ENCODE data around the gene MTMR3. TPM values are rescaled to one million over a fixed set of nuclear protein-coding genes. Genes with fewer than 3 reads are reported as not detected.

Gene MTMR3
- total RNA-seq, 1 donor: 26.9 TPM

DNA sequence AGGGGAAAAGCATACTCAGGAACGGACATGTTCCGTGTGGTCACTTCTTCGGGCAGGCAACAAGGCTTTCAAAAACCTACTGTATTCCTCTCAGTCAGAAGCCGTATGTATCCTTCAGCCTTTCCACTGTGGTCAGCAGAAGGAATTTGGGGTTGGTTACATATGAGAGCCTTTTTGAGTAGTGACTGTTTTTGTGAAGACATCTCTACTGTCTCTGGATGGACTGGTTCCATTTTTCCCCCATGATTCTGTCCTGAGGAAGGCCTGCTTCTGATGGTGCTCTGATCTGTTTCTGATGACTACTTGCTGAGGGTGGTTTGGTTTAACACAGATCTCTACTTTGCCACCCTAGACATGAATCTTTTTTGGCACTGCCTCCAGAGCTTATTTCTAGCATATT lies 133.6 kb downstream of the MTMR3 start:
- no peak for DNase-seq (ENCODE audit: low read depth)
- TF ChIP-seq, protein P1, sequence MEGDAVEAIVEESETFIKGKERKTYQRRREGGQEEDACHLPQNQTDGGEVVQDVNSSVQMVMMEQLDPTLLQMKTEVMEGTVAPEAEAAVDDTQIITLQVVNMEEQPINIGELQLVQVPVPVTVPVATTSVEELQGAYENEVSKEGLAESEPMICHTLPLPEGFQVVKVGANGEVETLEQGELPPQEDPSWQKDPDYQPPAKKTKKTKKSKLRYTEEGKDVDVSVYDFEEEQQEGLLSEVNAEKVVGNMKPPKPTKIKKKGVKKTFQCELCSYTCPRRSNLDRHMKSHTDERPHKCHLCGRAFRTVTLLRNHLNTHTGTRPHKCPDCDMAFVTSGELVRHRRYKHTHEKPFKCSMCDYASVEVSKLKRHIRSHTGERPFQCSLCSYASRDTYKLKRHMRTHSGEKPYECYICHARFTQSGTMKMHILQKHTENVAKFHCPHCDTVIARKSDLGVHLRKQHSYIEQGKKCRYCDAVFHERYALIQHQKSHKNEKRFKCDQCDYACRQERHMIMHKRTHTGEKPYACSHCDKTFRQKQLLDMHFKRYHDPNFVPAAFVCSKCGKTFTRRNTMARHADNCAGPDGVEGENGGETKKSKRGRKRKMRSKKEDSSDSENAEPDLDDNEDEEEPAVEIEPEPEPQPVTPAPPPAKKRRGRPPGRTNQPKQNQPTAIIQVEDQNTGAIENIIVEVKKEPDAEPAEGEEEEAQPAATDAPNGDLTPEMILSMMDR (IDR thresholded peaks at IDR 0.05; ENCODE audit: insufficient read depth, low read length): no peak
- H3K4me3 ChIP-seq (ENCODE audit: low read depth, low read length): no peak overlapping the region

DNA sequence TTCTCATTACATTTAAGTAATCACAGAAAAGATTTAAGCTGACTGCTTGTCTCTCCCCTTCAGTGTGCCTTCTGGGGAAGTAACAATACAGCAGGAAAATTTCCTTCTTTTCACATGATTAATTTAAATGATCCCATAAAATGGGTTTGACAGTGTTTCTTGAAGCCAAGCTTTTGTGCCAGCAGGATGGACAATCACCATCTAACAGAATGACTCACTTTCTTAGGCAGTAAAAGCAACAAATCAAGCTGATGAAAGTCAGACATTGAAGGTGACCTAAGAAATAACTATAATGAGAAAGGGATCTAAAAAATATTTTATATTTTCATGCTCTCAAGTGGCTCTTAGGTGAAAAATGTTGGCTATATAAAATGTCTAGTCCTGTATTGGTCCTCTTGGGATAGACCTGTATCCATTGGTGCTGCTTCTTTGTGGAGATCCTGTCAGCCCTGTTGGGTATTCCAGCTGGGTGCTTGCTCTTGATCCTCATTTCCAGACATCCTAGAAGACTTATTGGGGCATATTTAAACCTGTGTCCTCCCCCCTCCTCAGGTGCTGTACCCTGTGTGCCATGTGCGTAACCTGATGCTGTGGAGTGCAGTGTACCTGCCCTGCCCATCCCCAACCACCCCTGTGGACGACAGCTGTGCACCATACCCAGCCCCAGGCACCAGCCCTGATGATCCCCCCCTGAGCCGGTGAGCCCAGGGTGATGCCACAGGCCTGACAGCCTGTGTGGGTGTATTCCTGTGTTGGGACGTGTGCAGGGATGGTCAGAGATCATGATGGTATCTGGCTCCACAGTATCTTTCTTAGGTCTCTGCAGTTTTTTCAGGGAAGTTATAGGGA lies 134.6 kb downstream of the MTMR3 start:
- DNase-seq (ENCODE audit: low read depth): peak; percentile 55
- TF ChIP-seq, protein P1 (IDR thresholded peaks at IDR 0.05; ENCODE audit: insufficient read depth, low read length): no peak
- no peak overlapping the region for H3K4me3 ChIP-seq (ENCODE audit: low read depth, low read length)

DNA sequence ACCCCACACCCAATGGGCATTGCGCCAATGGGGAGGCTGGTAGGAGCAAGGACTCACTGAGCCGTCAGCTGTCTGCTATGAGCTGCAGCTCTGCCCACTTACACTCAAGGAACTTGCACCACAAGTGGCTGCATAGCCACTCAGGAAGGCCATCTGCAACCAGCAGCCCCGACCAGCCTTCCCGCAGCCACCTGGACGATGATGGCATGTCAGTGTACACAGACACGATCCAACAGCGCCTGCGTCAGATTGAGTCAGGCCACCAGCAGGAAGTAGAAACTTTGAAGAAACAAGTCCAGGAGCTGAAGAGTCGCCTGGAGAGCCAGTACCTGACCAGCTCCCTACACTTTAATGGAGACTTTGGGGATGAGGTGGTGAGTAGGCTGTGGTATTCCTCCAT lies 137.5 kb downstream of the MTMR3 start:
- no peak for DNase-seq (ENCODE audit: low read depth)
- H3K4me3 ChIP-seq (ENCODE audit: low read depth, low read length): no peak overlapping the region
- TF ChIP-seq, protein P1 (IDR thresholded peaks at IDR 0.05; ENCODE audit: insufficient read depth, low read length): no peak

DNA sequence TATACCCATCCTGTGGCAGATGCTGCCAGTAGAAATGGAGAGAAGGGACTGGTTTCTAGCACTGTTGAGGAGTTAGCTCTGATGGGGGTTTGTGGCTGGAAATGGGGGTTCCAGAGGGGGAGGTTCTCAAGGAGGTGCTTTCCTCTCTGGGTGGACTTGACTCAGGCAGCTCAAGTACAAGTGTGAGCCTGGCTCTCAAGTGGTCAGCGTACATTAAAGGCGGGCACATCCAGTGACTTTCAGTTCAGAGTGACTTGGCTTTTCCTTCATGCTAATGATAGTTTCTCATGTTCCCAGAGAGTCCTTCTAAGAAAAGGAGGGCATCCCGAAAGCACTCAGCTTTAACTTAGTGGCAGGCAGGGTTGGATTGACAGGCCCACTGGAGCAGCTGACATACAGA lies 138.4 kb downstream of the MTMR3 start:
- TF ChIP-seq, protein P1 (IDR thresholded peaks at IDR 0.05; ENCODE audit: insufficient read depth, low read length): no peak
- no peak overlapping the region for H3K4me3 ChIP-seq (ENCODE audit: low read depth, low read length)
- no peak for DNase-seq (ENCODE audit: low read depth)

DNA sequence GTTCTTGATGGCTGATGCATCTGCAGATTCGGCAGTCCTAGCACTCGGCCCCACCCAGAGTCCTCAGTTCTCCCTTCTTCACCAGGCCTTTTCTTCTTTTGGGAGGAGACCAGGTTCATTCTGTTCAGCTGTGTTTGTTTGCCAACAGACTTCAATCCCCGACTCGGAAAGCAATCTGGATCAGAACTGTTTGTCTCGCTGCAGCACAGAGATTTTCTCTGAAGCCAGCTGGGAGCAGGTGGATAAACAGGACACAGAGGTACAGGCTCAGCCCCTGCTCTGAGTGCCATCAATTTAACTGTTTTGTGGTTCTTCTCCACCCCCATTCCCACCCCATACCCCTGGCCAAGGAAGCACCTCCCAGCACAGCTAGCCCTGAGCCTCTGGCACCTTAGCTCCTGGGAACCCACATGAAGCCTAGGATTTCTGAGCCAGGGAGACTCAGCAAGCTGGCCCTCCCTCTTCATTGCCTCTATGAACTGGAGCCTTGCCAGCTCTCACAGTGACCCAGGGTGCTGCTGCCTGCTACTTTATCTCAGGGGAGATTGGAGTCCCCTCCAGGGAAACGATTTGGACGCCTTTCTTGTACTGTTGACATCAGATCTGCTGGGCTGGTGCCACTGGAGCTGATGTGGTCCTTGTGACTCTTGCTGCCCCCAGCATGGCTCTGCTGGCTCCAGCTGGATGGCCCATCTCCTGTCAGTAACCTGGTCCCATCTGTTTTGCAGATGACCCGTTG lies 139.1 kb downstream of the MTMR3 start:
- DNase-seq (ENCODE audit: low read depth): no peak

DNA sequence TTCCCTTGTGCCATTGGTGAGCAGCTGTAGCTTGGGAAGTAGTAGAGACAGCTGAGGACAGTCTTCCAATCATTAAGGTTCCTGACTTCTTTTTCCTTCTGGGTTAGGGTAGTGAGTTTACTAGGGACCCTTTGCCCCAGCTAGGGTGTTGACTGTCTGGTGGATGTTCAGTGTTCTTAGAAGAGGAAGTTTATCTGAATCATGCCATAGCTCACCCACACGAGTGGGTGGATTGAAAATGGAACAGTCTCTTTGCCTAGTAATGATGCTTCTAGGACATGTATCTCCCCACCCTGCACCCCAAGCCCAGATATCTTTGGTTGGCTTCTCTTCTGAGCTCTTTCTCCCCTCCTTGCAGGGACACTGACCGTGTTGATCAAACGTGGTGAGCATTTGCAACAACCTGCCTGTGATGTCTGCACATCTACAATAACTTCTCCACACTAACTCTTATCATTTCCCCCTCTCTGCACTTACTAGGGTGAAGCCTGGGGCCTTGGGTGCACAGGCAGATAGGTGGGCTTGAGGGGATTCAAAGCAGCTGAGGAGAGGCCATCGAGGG lies 140.2 kb downstream of the MTMR3 start:
- TF ChIP-seq, protein P1 (IDR thresholded peaks at IDR 0.05; ENCODE audit: insufficient read depth, low read length): no peak
- DNase-seq (ENCODE audit: low read depth): no peak
- no peak overlapping the region for H3K4me3 ChIP-seq (ENCODE audit: low read depth, low read length)

More for the DNA sequence above, 139.1 kb downstream of the MTMR3 start:
- TF ChIP-seq, protein P1 (IDR thresholded peaks at IDR 0.05; ENCODE audit: insufficient read depth, low read length): no peak
- H3K4me3 ChIP-seq (ENCODE audit: low read depth, low read length): no peak overlapping the region
